ENCODE data around the gene WDFY4. TPM values are rescaled to one million over a fixed set of nuclear protein-coding genes. Genes with fewer than 3 reads are reported as not detected.

The WDFY4 gene
- total RNA-seq, 3 donors from 2014 or later = 0.53 to 3.9 (median 0.89) TPM

DNA sequence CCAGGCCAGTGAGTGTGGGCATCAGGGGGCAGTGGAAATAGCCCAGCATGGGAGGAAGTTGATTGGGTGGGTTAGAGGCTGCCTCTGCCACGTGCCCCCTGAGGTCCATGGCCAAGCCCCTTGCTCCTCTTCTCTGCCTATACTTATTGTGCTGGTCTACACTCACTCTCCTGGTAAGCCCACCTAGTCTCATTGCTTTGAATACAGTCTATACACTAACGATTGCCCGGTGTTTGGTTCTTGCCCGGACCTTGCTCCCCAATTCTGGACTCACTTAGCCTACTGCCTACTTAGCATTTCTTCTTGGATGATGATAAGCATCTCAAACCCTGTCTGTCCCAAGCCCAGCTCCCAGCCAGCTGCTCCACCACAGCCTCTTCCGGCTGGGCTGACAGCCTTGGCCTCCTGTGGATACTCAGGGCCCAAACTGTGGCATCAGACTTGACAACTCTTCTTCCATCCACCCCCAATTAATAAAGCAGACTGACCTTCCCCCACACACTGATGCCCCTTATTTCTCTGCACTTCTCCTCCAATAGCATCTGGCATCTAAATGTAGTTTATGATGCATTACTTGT, 244.8 kb downstream of the WDFY4 start:
- H3K4me3 Mint-ChIP-seq = no peak overlapping the region
- H3K36me3 Mint-ChIP-seq (ENCODE audit: insufficient read depth) = no peaks in the 10 kb centered on the region
- DNase-seq (no peak), ATAC-seq (no peak)
- H3K27me3 Mint-ChIP-seq (ENCODE audit: low read depth) = no peaks in the 10 kb centered on the region
- no peaks in the 10 kb centered on the region for H3K4me1 Mint-ChIP-seq (ENCODE audit: low read depth)
- no peaks in the 10 kb centered on the region for H3K9me3 Mint-ChIP-seq

DNA sequence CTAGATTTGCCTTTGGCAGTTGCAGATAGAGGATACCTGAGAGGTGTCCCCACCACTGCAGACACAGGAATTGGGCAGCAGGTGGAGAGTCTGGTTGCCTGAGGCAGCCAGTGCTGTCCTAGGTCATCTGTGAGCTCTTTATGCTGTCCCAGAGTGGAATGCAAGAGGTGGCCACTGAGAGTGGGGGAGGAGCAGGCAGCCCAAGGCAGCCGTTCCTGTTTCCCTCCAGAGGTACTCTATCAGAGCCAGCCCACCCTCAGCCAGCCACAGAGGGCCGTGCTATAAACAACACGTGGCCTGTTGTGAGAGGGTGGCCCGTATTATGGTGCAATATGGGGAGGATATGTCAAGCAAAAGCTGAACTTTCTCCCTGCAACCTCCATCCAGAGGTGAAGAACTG, 246.5 kb downstream of the WDFY4 start:
- Mint-ChIP-seq H3K4me3 (no peak overlapping the region), H3K36me3 (ENCODE audit: insufficient read depth) (no peaks in the 10 kb centered on the region), H3K9me3 (no peaks in the 10 kb centered on the region), H3K4me1 (ENCODE audit: low read depth) (no peaks in the 10 kb centered on the region), H3K27me3 (ENCODE audit: low read depth) (no peaks in the 10 kb centered on the region)
- ATAC-seq = no peak
- no peak for DNase-seq

DNA sequence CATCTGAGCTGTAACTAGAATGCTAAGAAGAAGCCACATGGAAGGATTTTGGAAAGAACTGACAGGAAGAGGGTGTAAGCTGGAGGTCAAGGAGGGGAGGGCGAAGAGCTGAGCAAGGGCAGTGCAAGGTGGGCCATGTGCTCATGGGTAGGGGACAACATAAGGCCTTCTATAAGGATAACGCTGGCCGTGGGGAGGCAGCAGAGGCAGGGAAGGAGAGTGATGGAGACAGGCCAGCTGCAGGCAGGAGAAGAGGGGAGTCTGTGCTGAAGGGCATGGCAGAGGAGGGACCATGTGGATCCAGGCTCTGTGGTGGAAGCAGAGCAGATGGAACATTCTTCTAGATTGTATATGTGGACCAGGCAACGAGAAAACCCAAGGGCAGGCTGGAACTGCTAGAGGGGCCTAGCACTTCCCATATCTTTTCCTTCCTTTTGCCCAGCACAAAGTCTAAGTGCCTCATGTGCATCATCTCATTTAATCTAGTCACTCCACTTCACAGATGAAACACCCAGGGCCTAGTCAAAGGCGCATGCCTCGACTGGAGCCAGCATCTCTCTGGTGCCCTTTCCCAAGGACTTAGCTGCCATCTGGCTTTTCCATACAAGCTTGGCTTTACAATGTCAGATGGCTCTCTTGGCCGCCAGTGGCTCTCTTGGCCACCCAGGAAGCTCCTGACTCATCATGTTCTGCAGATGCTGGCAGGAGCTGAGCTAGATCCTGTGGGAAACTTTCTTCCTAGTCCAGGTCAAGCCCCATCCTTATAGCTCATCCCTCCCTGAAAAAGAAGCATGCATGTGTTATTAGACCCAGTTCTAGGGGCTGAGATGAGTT, 248.4 kb downstream of the WDFY4 start:
- ATAC-seq = no peak
- Mint-ChIP-seq H3K27me3 (ENCODE audit: low read depth) (no peaks in the 10 kb centered on the region), H3K4me1 (ENCODE audit: low read depth) (no peaks in the 10 kb centered on the region), H3K9me3 (no peaks in the 10 kb centered on the region), H3K36me3 (ENCODE audit: insufficient read depth) (no peaks in the 10 kb centered on the region), H3K4me3 (no peak overlapping the region)
- DNase-seq = no peak

DNA sequence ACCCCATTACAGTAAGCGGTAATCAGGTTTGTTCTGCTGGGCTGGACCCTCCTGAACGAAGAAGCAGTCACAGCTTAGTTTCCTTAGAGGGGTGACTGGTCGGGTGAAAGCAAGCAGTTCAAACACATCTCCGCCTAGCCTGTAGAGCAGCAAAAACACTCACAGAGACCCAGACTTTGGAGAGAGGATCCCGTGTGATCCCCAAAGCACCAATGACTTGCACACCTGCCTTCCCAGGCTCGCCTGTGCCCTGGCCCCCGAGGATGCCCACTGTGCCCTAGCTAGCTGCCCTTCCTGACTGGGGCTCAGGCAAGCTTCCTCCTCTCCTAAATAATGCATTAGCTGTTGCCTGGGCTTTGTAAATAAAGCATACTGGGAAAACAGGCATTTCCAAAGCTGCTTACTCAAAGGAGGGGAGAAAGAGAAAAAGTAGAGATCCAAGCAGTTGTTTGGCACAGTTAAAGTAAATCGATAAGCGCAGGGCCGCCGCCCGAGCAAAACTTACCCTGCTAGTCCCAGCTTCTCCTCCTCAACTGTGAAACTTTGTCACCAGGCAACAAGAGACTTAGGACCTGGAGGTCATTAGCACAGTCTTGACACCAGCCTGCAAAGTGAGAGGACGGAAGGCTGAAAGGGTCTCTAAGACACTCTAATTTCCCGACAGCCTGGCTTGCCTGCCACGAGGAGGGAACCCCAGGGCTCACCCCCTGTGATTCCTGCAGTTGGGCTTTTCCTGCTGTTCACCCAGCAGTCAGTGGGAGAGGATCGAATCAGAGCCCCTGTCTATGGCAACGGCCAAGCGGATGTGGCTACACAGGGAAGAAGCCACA, 250.2 kb downstream of the WDFY4 start:
- no peak for DNase-seq
- H3K9me3 Mint-ChIP-seq = no peaks in the 10 kb centered on the region
- no peaks in the 10 kb centered on the region for H3K36me3 Mint-ChIP-seq (ENCODE audit: insufficient read depth)
- no peaks in the 10 kb centered on the region for H3K27me3 Mint-ChIP-seq (ENCODE audit: low read depth)
- H3K4me3 Mint-ChIP-seq = no peak overlapping the region
- no peaks in the 10 kb centered on the region for H3K4me1 Mint-ChIP-seq (ENCODE audit: low read depth)
- no peak for ATAC-seq

GRCh38 chr10:48935577-48935976, 250.9 kb downstream of the WDFY4 start:
- H3K4me3 Mint-ChIP-seq = no peak overlapping the region
- DNase-seq (no peak), ATAC-seq (no peak)
- no peaks in the 10 kb centered on the region for H3K27me3 Mint-ChIP-seq (ENCODE audit: low read depth)
- no peaks in the 10 kb centered on the region for H3K9me3 Mint-ChIP-seq
- no peaks in the 10 kb centered on the region for H3K36me3 Mint-ChIP-seq (ENCODE audit: insufficient read depth)
- no peaks in the 10 kb centered on the region for H3K4me1 Mint-ChIP-seq (ENCODE audit: low read depth)

DNA sequence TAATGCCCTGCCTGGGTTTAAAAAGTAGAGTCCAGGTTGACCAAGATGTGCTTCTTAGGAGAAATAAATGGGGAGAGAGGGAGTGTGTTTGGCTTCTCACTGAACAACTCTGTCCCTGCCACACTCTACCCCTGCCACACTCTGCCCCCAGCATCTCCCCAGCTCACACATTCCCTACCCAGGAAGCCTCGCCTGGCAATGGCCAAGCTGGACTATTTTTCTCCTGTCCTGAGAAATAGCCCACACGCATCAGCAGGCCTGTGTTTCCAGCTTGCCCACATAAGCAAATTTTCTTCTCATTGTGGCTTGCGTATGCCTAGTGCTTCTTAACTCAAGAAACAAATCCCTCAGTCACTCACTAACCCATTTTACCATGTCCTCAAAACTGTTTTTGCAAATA, 253.1 kb downstream of the WDFY4 start:
- Mint-ChIP-seq H3K9me3 (no peaks in the 10 kb centered on the region), H3K4me1 (ENCODE audit: low read depth) (no peaks in the 10 kb centered on the region), H3K36me3 (ENCODE audit: insufficient read depth) (no peaks in the 10 kb centered on the region), H3K27me3 (ENCODE audit: low read depth) (no peaks in the 10 kb centered on the region), H3K4me3 (no peak overlapping the region)
- no peak for ATAC-seq
- no peak for DNase-seq

- no peak overlapping the region for H3K4me3 Mint-ChIP-seq
- H3K36me3 Mint-ChIP-seq (ENCODE audit: insufficient read depth) = no peaks in the 10 kb centered on the region
- no peaks in the 10 kb centered on the region for H3K4me1 Mint-ChIP-seq (ENCODE audit: low read depth)
- H3K9me3 Mint-ChIP-seq = no peaks in the 10 kb centered on the region
- no peaks in the 10 kb centered on the region for H3K27me3 Mint-ChIP-seq (ENCODE audit: low read depth)
- DNase-seq (no peak), ATAC-seq (no peak)
Observed at GRCh38 chr10:48938281-48938680, 253.6 kb downstream of the WDFY4 start.

GRCh38 chr10:48938990-48939536, 254.4 kb downstream of the WDFY4 start:
- Mint-ChIP-seq H3K36me3 (ENCODE audit: insufficient read depth) (no peaks in the 10 kb centered on the region), H3K4me1 (ENCODE audit: low read depth) (no peaks in the 10 kb centered on the region), H3K27me3 (ENCODE audit: low read depth) (no peaks in the 10 kb centered on the region), H3K9me3 (no peaks in the 10 kb centered on the region), H3K4me3 (no peak overlapping the region)
- DNase-seq (no peak), ATAC-seq (no peak)

DNA sequence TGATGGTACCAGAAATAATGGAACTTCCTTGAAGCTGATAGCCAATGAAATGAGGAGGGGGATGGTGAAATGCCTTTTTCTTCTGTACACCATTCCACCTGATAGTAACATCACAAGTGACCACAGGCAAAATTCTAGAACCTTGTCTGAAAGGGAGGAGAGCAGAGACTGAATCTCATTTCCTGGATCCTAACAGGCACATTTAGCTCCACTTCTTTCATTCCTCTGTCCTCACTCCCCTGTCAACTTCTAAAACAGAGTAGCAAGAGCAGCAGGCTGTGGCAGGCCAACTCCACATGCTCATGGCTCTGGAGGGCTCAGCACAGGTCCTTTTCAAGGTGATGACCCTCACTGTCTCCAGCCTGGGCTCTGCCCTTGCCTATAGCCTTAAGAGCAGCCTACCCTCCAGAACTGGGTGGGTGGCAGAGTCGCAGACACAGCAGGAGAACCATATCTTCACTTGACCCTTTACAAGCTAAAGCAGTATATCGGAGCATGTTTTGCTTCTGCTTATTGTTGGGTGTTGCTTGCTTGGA, 255.2 kb downstream of the WDFY4 start, which contains the start of gene LRRC18:
TSS of gene LRRC18 (minus strand) at position 51 of the 536 bp plus-strand sequence. CDS start 25,685 bp downstream, outside the sequence.
- Mint-ChIP-seq H3K27me3 (ENCODE audit: low read depth) (no peaks in the 10 kb centered on the region), H3K9me3 (no peaks in the 10 kb centered on the region), H3K4me3 (no peak within 1 kb of the TSS), H3K4me1 (ENCODE audit: low read depth) (no peaks in the 10 kb centered on the region), H3K36me3 (ENCODE audit: insufficient read depth) (no peaks in the 10 kb centered on the region)
- ATAC-seq (no peak), DNase-seq (no peak)

DNA sequence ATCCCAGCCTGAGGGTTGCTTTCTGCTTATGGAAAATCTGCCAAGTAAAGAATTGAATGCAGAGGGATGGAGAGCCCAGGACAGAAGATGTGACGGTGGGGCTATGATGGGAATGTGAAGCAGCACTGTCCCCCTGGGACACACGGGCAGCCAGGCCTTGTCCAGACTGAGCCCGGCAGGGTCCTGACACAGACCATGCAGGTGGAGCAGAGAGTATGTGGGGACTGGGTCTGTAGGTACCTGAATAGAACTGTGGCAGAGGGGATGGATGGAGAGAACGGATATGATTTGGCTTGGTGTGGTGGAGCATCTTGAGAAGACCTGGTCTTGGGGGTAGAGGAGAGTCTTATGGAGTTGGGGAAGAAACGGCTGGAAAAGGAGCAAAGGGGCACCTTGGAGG, 255.7 kb downstream of the WDFY4 start:
- Mint-ChIP-seq H3K36me3 (ENCODE audit: insufficient read depth) (no peaks in the 10 kb centered on the region), H3K4me1 (ENCODE audit: low read depth) (no peaks in the 10 kb centered on the region), H3K27me3 (ENCODE audit: low read depth) (no peaks in the 10 kb centered on the region)

DNA sequence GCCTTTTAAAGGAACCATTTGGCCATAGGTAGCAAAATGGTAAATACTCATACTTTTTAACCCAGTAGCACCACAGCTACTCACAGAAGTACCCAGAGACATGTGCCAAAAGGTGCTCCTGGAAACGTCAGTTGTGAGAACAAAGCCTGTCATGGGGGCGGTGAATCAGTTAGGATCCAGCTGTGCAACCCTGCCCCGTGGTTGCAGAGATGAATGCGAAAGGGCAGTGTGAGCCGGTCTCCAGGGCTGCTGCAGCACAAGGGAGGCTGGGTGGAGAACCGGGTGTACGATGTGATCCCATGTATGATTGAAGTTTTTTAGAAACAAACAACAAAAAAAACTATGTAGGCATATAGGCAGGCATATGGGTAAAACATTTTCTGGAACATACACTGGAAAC, 256.3 kb downstream of the WDFY4 start:
- ATAC-seq = no peak
- H3K4me1 Mint-ChIP-seq (ENCODE audit: low read depth) = no peaks in the 10 kb centered on the region
- no peak overlapping the region for H3K4me3 Mint-ChIP-seq
- no peaks in the 10 kb centered on the region for H3K9me3 Mint-ChIP-seq
- H3K36me3 Mint-ChIP-seq (ENCODE audit: insufficient read depth) = no peaks in the 10 kb centered on the region
- DNase-seq = no peak
- H3K27me3 Mint-ChIP-seq (ENCODE audit: low read depth) = no peaks in the 10 kb centered on the region

More for the DNA sequence above, 255.7 kb downstream of the WDFY4 start:
- no peaks in the 10 kb centered on the region for H3K9me3 Mint-ChIP-seq
- ATAC-seq = no peak
- H3K4me3 Mint-ChIP-seq = no peak overlapping the region
- no peak for DNase-seq

- Mint-ChIP-seq H3K9me3 (no peaks in the 10 kb centered on the region), H3K36me3 (ENCODE audit: insufficient read depth) (no peaks in the 10 kb centered on the region), H3K4me3 (no peak overlapping the region), H3K27me3 (ENCODE audit: low read depth) (no peaks in the 10 kb centered on the region), H3K4me1 (ENCODE audit: low read depth) (no peaks in the 10 kb centered on the region)
- ATAC-seq (no peak), DNase-seq (no peak)
Observed at GRCh38 chr10:48941427-48942075, 256.9 kb downstream of the WDFY4 start.

- H3K4me1 Mint-ChIP-seq (ENCODE audit: low read depth) = no peaks in the 10 kb centered on the region
- no peak for DNase-seq
- no peak for ATAC-seq
- H3K9me3 Mint-ChIP-seq = no peaks in the 10 kb centered on the region
- H3K27me3 Mint-ChIP-seq (ENCODE audit: low read depth) = no peaks in the 10 kb centered on the region
- H3K36me3 Mint-ChIP-seq (ENCODE audit: insufficient read depth) = no peaks in the 10 kb centered on the region
- H3K4me3 Mint-ChIP-seq = no peak overlapping the region
Observed at GRCh38 chr10:48943096-48943495, 258.4 kb downstream of the WDFY4 start.

DNA sequence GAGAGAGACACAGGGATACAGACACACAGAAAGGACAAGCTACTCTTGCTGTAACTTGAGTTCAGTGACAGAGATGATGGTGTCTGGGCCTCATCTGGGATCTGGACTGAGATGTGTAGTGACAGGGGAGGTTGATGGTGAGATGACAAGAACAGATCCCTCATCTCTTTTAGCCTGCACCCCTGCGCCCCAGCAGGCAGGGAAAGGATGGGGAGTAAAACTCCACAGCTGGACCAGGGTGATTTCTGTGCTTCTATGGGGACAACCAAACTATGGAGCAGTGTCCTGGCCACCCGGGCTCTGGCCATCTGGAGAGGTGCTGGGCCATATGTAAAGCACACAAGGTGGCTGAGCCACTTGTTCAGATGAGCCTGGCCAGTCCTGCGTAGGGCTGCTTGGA, 259.5 kb downstream of the WDFY4 start:
- DNase-seq = no peak
- no peak for ATAC-seq
- Mint-ChIP-seq H3K27me3 (ENCODE audit: low read depth) (no peaks in the 10 kb centered on the region), H3K4me1 (ENCODE audit: low read depth) (no peaks in the 10 kb centered on the region), H3K36me3 (ENCODE audit: insufficient read depth) (no peaks in the 10 kb centered on the region), H3K9me3 (no peaks in the 10 kb centered on the region), H3K4me3 (no peak overlapping the region)

Measured in activated T-cell treated with anti-CD3 and anti-CD28 coated beads, Interleukin-2, amount 50 U/mL, for 4 hours (primary cell).